ENCODE measurements around the gene MEF2A.

- TF ChIP-seq POLR2A (IDR thresholded peaks at IDR 0.05; ENCODE audit: low read length): no peak
- TF ChIP-seq GATA1 (IDR thresholded peaks at IDR 0.05; ENCODE audit: low read depth, low read length): no peak
Observed at GRCh38 chr15:99645951-99646350, 80.2 kb downstream of the MEF2A start.

Data from erythroblast (primary cell).